H1 (cell line): ENCODE results near the gene CLDN6. TPM values are rescaled to one million over a fixed set of nuclear protein-coding genes. Genes with fewer than 3 reads are reported as not detected.
"Not testable (repeated sequence)": the region's sequence is repeated elsewhere in the genome, so short reads cannot be mapped to it uniquely, and the experiment has no call there.

ENCODE experiments used
- CTCF ChIA-PET: fragments of 300-600 bp; sonication (Branson Sonifier 250); formaldehyde crosslinking; loops from one replicate; lab custom pipeline; 2021; ENCODE audit not compliant: partially characterized antibody; lab: Charles Lee
- POLR2A ChIA-PET: fragments of 300-600 bp; sonication (Branson Sonifier 250); formaldehyde crosslinking; loops from one replicate; lab custom pipeline; 2021; ENCODE audit warnings: inconsistent platforms; ENCODE audit not compliant: partially characterized antibody; lab: Charles Lee
- DNase-seq, 2 experiments: peaks; one replicate each; pipeline versions ENCODE4 v3.0.0 to v3.0.0-alpha.2; 2010 to 2022; ENCODE audit warnings: low spot score in 2 of 2, low read depth in 1 of 2, mixed read lengths in 1 of 2
- FAIRE-seq: peaks from 2 replicates; lab custom pipeline; 2011; peaks lifted over from hg19 to GRCh38; lab: Jason Lieb, UNC
- H2AFZ ChIP-seq: 2 replicates; pipeline ENCODE4 v1.8.1; 2012; ENCODE audit warnings: low read length, inconsistent platforms
- H2AK5ac ChIP-seq: 2 replicates; pipeline ENCODE4 v1.6.1; 2013; ENCODE audit warnings: low read depth, low read length
- H2BK120ac ChIP-seq: replicated peaks from 2 replicates; pipeline ENCODE3; 2013; ENCODE audit warnings: low read depth, low read length, inconsistent platforms
- H2BK12ac ChIP-seq: 2 replicates; pipeline ENCODE4 v1.6.1; 2013; ENCODE audit warnings: low read depth, low read length
- H2BK15ac ChIP-seq: 2 replicates; pipeline ENCODE4 v1.6.1; 2013; ENCODE audit warnings: low read length
- H2BK20ac ChIP-seq: 2 replicates; pipeline ENCODE4 v1.6.1; 2013; ENCODE audit warnings: low read length
- H2BK5ac ChIP-seq: 2 replicates; pipeline ENCODE4 v1.6.1; 2013; ENCODE audit warnings: low read depth, low read length
- H3K14ac ChIP-seq: 2 replicates; pipeline ENCODE4 v1.6.1; 2013; ENCODE audit warnings: inconsistent platforms; ENCODE audit not compliant: insufficient read length
- H3K18ac ChIP-seq: 2 replicates; pipeline ENCODE4 v1.6.1; 2013; ENCODE audit warnings: low read length; ENCODE audit errors: extremely low read depth
- H3K23ac ChIP-seq: 2 replicates; pipeline ENCODE4 v1.6.1; 2013; ENCODE audit warnings: inconsistent platforms; ENCODE audit not compliant: insufficient read length
- H3K23me2 ChIP-seq: 2 replicates; pipeline ENCODE4 v1.6.1; 2013; ENCODE audit warnings: low read depth, low read length
- H3K27ac ChIP-seq: 2 replicates; pipeline ENCODE4 v1.6.1; 2011; ENCODE audit warnings: low read depth, low read length, inconsistent platforms
- H3K27me3 ChIP-seq, 4 experiments: replicated peaks in 1 of 4; 1 replicate in 1 of 4; 2 replicates in 3 of 4; pipeline versions ENCODE4 v1.6.1 to v1.8.1; 2011 to 2013; ENCODE audit warnings: low read length in 3 of 4, mild to moderate bottlenecking in 3 of 4, inconsistent platforms in 2 of 4, mixed read lengths in 2 of 4, moderate library complexity in 1 of 4; ENCODE audit not compliant: control insufficient read depth in 3 of 4, insufficient read depth in 3 of 4; ENCODE audit errors: extremely low read depth in 1 of 4
- H3K36me3 ChIP-seq, 4 experiments: 2 replicates each; pipeline versions ENCODE4 v1.6.1 to v1.8.1; 2011 to 2013; ENCODE audit warnings: mild to moderate bottlenecking in 4 of 4, low read length in 3 of 4, moderate library complexity in 2 of 4, control low read depth in 1 of 4, inconsistent platforms in 1 of 4; ENCODE audit not compliant: insufficient read depth in 4 of 4, control insufficient read depth in 2 of 4
- H3K4ac ChIP-seq: replicated peaks from 2 replicates; pipeline ENCODE3; 2013; ENCODE audit warnings: low read length, low read depth, mixed read lengths, inconsistent platforms; ENCODE audit not compliant: insufficient read length
- H3K4me1 ChIP-seq, 4 experiments: replicated peaks in 1 of 4; 1 replicate in 1 of 4; 2 replicates in 3 of 4; pipeline versions ENCODE4 v1.6.1 to v1.8.1; 2011 to 2013; ENCODE audit warnings: low read length in 3 of 4, inconsistent platforms in 2 of 4, mixed read lengths in 1 of 4; ENCODE audit not compliant: insufficient read depth in 4 of 4, control insufficient read depth in 3 of 4
- H3K4me2 ChIP-seq, 2 experiments: 2 replicates each; pipeline versions ENCODE4 v1.6.1 to v1.8.1; 2011 to 2013; ENCODE audit warnings: low read depth in 2 of 2, low read length in 2 of 2, control low read depth in 1 of 2, inconsistent platforms in 1 of 2, mild to moderate bottlenecking in 1 of 2; ENCODE audit not compliant: insufficient read depth in 1 of 2
- H3K4me3 ChIP-seq, 4 experiments: fragments of 200-600, 300-600 bp in 1 of 4; sonication (generic), shearing (Covaris generic), sonication (Bioruptor Twin) in 1 of 4; 2 replicates each; pipeline versions ENCODE4 v1.5.1 to v1.8.1; 2011 to 2016; ENCODE audit warnings: low read length in 4 of 4, low read depth in 3 of 4, control low read depth in 2 of 4, inconsistent platforms in 2 of 4, mild to moderate bottlenecking in 2 of 4, mixed read lengths in 1 of 4, moderate library complexity in 1 of 4; ENCODE audit not compliant: insufficient read depth in 2 of 4; ENCODE audit errors: extremely low read depth in 1 of 4
- H3K56ac ChIP-seq: replicated peaks from 2 replicates; pipeline ENCODE3; 2013; ENCODE audit warnings: low read depth, mild to moderate bottlenecking, mixed read lengths, low read length, inconsistent platforms; ENCODE audit not compliant: insufficient read length
- H3K79me1 ChIP-seq: 2 replicates; pipeline ENCODE4 v1.6.1; 2013; ENCODE audit warnings: low read depth, low read length, control low read depth
- H3K79me2 ChIP-seq, 2 experiments: 2 replicates each; pipeline versions ENCODE4 v1.6.1 to v1.8.1; 2012 to 2013; ENCODE audit warnings: low read length in 2 of 2, mild to moderate bottlenecking in 2 of 2, inconsistent platforms in 1 of 2; ENCODE audit not compliant: insufficient read depth in 2 of 2, control insufficient read depth in 1 of 2
- H3K9ac ChIP-seq, 4 experiments: replicated peaks in 1 of 4; 1 replicate in 1 of 4; 2 replicates in 3 of 4; pipeline versions ENCODE4 v1.6.1 to v1.8.1; 2011 to 2013; ENCODE audit warnings: low read depth in 3 of 4, low read length in 3 of 4, control low read depth in 2 of 4, mild to moderate bottlenecking in 2 of 4, moderate library complexity in 2 of 4, inconsistent platforms in 1 of 4; ENCODE audit errors: extremely low read depth in 1 of 4
- H3K9me3 ChIP-seq, 2 experiments: 2 replicates each; pipeline versions ENCODE4 v1.6.1 to v1.8.1; 2012 to 2013; ENCODE audit warnings: mild to moderate bottlenecking in 2 of 2, moderate library complexity in 2 of 2, control low read depth in 1 of 2, inconsistent platforms in 1 of 2, low read depth in 1 of 2, low read length in 1 of 2, mixed read lengths in 1 of 2; ENCODE audit not compliant: insufficient read depth in 2 of 2
- H4K20me1 ChIP-seq, 2 experiments: replicated peaks in 1 of 2; 2 replicates each; pipeline versions ENCODE3 to v1.8.1; 2011 to 2013; ENCODE audit warnings: inconsistent platforms in 2 of 2, low read length in 2 of 2, mild to moderate bottlenecking in 1 of 2; ENCODE audit not compliant: insufficient read depth in 2 of 2, control insufficient read depth in 1 of 2
- H4K5ac ChIP-seq: 2 replicates; pipeline ENCODE4 v1.6.1; 2013; ENCODE audit warnings: low read length, low read depth, mixed read lengths, inconsistent platforms; ENCODE audit not compliant: insufficient read length
- H4K8ac ChIP-seq: 2 replicates; pipeline ENCODE4 v1.8.0; 2013; ENCODE audit warnings: mild to moderate bottlenecking, moderate library complexity, low read length, inconsistent platforms; ENCODE audit not compliant: insufficient read depth; ENCODE audit errors: extremely low read depth
- H4K91ac ChIP-seq: replicated peaks from 2 replicates; pipeline ENCODE3; 2013; ENCODE audit warnings: low read length, mixed read lengths, inconsistent platforms; ENCODE audit not compliant: insufficient read length
- NANOG ChIP-seq: IDR thresholded peaks from 2 replicates; pipeline ENCODE4 v1.6.1; 2011; ENCODE audit warnings: low read length, low read depth, mild to moderate bottlenecking, inconsistent platforms; ENCODE audit not compliant: insufficient read depth, poor library complexity, severe bottlenecking
- SP2 ChIP-seq: IDR thresholded peaks from 2 replicates; pipeline ENCODE4 v1.6.1; 2012; ENCODE audit warnings: mild to moderate bottlenecking, low read length, inconsistent platforms
- SP4 ChIP-seq: IDR thresholded peaks from 2 replicates; pipeline ENCODE4 v1.6.1; 2012; ENCODE audit warnings: low read length, inconsistent platforms
- TEAD4 ChIP-seq: IDR thresholded peaks from 2 replicates; pipeline ENCODE4 v1.6.1; 2012; ENCODE audit warnings: low read depth, low read length, inconsistent platforms, mixed read lengths
- YY1 ChIP-seq: IDR thresholded peaks from 2 replicates; pipeline ENCODE4 v1.6.1; 2011; ENCODE audit warnings: low read depth, mild to moderate bottlenecking, low read length
- WGBS, 2 experiments: shearing (Covaris generic) in 1 of 2; methylation state at CpG; one replicate each; pipeline versions ENCODE4 v1.1.6 to v1.1.7; 2013 to 2015; ENCODE audit warnings: low lambda C conversion rate in 2 of 2, mixed read lengths in 2 of 2, inconsistent platforms in 1 of 2, low coverage in 1 of 2, missing lambda C conversion rate in 1 of 2; ENCODE audit not compliant: insufficient replicate concordance in 2 of 2, insufficient coverage in 1 of 2, insufficient read length in 1 of 2; ENCODE audit errors: extremely low coverage in 1 of 2, missing lambda C conversion rate in 1 of 2; 5-methylcytosine and 5-hydroxymethylcytosine counted together
- polyA plus RNA-seq, 7 experiments: library from polyadenylated mRNA; depleted of rRNA in 3 of 7; stranded (reverse) in 5 of 7; unstranded in 2 of 7; fragments of >200 nt in 5 of 7; fragments of 200-250 nt in 2 of 7; gene quantifications; 1 replicate in 5 of 7; 2 replicates in 1 of 7; 4 replicates in 1 of 7; pipeline versions ENCODE4 v1.2.1 to v1.2.3, GENCODE V29; 2011 to 2013; ENCODE audit warnings: missing spikeins in 2 of 7, mixed read lengths in 2 of 7
- total RNA-seq: library from RNA; stranded (reverse); fragmentation: NEBNext Ultra II Directional; extraction: Animal tissue kit (Norgen Biotek cat#: 25700); gene quantifications from 2 replicates; pipeline ENCODE4 v1.2.1, GENCODE V29; 2021
- TF ChIP-seq, protein P1 (sequence below): IDR thresholded peaks from 2 replicates; pipeline ENCODE4 v1.6.1; 2012; ENCODE audit warnings: inconsistent platforms

Gene CLDN6
- total and polyA plus RNA-seq, 2 of the 8 experiments (the other 6 are each of a cell fraction or from before 2014, with no cell fraction given) = 747 to 1,115 TPM

DNA sequence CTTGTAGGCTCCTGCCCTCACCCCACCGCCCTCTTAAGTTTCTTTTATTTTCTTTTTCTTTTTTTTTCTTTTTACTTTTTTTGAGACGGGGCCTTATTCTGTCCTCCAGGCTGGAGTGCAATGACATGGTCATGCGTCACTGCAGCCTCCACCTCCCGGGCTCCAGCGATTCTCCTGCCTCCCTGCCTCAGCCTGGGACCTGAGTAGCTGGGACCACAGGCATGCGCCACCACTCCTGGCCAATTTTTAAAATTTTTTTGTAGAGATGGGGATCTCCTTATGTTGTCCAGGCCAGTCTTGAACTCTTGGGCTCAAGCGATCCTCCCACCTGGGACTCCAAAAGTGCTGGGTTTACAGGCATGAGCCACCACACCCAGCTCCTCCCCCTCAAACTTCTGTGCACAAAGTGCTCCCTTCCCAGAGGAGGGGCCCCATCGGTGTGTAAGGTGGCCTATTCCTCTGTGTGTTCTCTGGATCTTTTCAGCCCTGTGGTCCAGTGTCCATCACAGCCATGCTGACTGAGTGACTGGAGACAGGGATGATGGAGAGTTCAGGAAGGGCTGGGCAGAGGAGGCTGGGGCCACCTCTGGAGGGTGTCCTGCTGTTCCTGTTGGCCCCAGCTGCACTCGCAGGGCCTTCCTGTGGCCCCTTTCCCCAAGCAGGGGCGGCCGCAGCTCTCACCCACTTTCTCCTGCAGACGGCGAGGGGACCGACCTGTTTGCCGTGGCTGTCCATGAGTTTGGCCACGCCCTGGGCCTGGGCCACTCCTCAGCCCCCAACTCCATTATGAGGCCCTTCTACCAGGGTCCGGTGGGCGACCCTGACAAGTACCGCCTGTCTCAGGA, 38.6 kb upstream of the CLDN6 start (continued):
- TF ChIP-seq, protein P1, sequence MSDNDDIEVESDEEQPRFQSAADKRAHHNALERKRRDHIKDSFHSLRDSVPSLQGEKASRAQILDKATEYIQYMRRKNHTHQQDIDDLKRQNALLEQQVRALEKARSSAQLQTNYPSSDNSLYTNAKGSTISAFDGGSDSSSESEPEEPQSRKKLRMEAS = no peak
- TF ChIP-seq TEAD4 = no peak
- TF ChIP-seq SP2 = no peak
- no peak for TF ChIP-seq NANOG
- TF ChIP-seq YY1 = no peak
- TF ChIP-seq SP4 = no peak

DNA sequence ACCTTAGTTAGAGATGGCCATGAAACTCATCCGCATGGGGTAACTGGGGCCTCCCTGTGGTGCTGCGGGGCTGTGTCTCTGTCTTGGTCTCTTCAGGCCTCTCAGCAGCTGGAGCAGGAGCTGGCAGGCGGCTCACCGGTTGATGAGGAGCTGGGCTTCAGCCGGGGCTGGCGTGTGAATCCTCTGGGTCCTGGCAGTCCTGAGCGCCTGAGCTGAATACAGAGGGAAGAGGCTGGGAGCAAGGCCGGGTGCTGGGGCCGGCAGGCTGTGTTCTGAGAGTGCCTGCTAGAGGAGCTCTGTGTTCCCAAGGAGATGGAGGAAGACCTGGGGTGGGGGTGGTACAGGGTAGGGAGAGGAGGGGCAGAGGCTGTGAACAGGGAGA, 37.7 kb upstream of the CLDN6 start:
- H3K4ac ChIP-seq, H2BK15ac ChIP-seq, H3K14ac ChIP-seq, H3K79me2 ChIP-seq, H3K9me3 ChIP-seq, H2AK5ac ChIP-seq, H3K9ac ChIP-seq, H3K56ac ChIP-seq, H2BK120ac ChIP-seq, H3K18ac ChIP-seq, H3K79me1 ChIP-seq, H4K5ac ChIP-seq, H3K36me3 ChIP-seq, H4K8ac ChIP-seq, H3K23ac ChIP-seq, FAIRE-seq, H2BK20ac ChIP-seq, H3K4me3 ChIP-seq, H3K27ac ChIP-seq, DNase-seq, H2BK12ac ChIP-seq, H3K23me2 ChIP-seq, H3K4me2 ChIP-seq, H2AFZ ChIP-seq, H3K27me3 ChIP-seq, H4K91ac ChIP-seq, H2BK5ac ChIP-seq: not testable (repeated sequence)
- CTCF ChIA-PET = interaction anchor here (0.7 to 6.6 kb wide), 9 partner anchors 8 to 119 kb away, joined by 3 to 88 read pairs (median 4); no protein-coding TSS in a partner anchor
- Histone ChIP-seq H4K20me1 (peaks cover 7 to 13% of the 10 kb centered on the region in 2 experiments), H3K4me1 (peaks cover 5 to 17% (median 6%) of the 10 kb centered on the region in 4 experiments; a peak in 6 of 7 replicates)
- WGBS, 2 experiments = 69% methylated on average over 8 of the region's 9 CpGs; no CpG with 5 or more reads in 1 of the 2 experiments
- POLR2A ChIA-PET = interaction anchor here (0.8 to 12.7 kb wide), 24 partner anchors 8 to 79 kb away, joined by 3 to 140 read pairs (median 5); partner anchors contain the start of genes CLDN6, HCFC1R1, THOC6 and TNFRSF12A
